ENCODE data around the gene RCVRN. TPM values are rescaled to one million over a fixed set of nuclear protein-coding genes. Genes with fewer than 3 reads are reported as not detected.

RCVRN gene
- total and polyA plus RNA-seq, 2 of the 8 experiments (the other 6 are each of a cell fraction or from before 2014, with no cell fraction given), result not detected

DNA sequence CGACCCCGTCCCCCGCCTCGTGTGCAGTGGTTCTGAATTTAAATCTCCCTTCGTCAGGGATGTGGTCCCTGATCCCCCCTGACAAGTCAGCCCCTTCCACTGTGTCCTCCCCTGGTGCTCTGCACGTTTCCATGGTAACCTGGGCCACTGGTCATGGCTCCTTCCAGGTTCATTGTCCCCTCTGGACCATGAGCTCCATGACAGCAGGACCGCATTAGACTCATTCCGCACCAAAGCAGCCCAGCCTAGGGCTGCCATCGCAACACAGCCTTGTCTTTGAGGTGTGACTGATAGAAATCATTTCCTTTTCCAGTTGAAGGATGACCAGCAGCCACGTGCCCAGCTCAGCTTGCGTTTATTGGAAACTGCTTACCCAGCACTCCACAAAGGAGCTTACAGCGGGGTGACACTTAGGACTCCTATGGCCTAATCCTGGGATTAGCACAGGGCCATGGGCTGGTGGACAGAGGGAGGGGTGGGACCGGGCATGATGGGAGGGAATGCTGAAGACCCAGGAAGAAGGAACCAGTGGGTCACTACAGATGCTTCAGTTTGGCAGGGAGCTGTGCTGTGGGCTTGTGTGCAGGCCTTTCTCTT lies 7.6 kb downstream of the RCVRN start (continued):
- no peak for TF ChIP-seq RBBP5 (IDR thresholded peaks at IDR 0.05; ENCODE audit: borderline replicate concordance, low read depth, low read length)
- TF ChIP-seq SUZ12 (IDR thresholded peaks at IDR 0.05; ENCODE audit: low read length), result no peak

Measured in H1 (cell line).